ENCODE data around the gene ACBD4. TPM values are rescaled to one million over a fixed set of nuclear protein-coding genes. Genes with fewer than 3 reads are reported as not detected.

ACBD4 gene
- total RNA-seq, 4 donors from 2014 or later, result 8.2 to 14.9 (median 10.1) TPM

DNA sequence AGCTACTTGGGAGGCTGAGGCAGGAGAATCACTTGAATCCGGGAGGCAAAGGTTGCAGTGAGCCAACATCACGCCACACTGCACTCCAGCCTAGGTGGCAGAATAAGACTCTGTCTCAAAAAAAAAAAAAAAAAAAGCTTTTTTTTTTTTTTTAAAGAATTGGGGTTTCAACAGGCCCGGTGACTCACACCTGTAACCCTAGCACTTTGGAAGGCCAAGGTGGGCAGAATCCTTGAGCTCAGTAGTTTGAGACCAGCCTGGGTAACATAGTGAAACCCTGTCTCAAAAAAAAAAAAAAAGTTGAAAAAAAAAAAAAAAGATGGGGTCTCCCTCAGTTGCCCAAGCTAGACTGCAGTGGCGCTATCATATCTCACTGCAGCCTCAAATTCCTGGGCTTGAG lies 19.5 kb downstream of the ACBD4 start:
- TF ChIP-seq, protein P1, sequence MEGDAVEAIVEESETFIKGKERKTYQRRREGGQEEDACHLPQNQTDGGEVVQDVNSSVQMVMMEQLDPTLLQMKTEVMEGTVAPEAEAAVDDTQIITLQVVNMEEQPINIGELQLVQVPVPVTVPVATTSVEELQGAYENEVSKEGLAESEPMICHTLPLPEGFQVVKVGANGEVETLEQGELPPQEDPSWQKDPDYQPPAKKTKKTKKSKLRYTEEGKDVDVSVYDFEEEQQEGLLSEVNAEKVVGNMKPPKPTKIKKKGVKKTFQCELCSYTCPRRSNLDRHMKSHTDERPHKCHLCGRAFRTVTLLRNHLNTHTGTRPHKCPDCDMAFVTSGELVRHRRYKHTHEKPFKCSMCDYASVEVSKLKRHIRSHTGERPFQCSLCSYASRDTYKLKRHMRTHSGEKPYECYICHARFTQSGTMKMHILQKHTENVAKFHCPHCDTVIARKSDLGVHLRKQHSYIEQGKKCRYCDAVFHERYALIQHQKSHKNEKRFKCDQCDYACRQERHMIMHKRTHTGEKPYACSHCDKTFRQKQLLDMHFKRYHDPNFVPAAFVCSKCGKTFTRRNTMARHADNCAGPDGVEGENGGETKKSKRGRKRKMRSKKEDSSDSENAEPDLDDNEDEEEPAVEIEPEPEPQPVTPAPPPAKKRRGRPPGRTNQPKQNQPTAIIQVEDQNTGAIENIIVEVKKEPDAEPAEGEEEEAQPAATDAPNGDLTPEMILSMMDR (IDR thresholded peaks at IDR 0.05), result no peak
- no peak for TF ChIP-seq POLR2A (IDR thresholded peaks at IDR 0.05)
- no peak overlapping the region for H3K4me3 ChIP-seq (ENCODE audit: low read depth, poor library complexity, severe bottlenecking)
- intact Hi-C loops (cut with DNase I; ENCODE audit: low total_unique reads), result no loop called here
- no peak for DNase-seq (ENCODE audit: low spot score in 2 of 2)
- WGBS, 2 donors, result 68 to 84% methylated on average over 4 of the region's 4 CpGs

DNA sequence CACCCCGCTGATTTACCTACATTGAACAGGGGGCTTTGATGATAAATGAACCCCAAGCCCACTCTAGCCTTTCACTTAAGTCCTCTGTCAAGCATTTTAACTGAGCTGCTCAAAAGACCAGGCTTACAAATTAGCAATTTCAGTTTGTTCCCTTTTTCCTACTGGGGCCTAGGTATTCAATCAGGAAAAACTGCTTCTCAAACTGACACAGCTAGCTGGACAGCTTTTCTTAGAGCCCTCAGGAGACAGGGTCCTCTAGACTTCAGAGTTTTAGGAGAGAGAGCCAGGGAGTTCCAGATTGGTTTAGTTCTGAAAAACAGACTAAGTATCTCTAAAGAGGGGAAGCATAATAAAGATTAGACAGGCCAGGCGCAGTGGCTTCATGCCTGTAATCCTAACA lies 20.0 kb downstream of the ACBD4 start:
- DNase-seq (ENCODE audit: low spot score in 2 of 2), result no peak
- WGBS, 2 donors, result 93 to 98% methylated on average over 2 of the region's 2 CpGs
- TF ChIP-seq POLR2A (IDR thresholded peaks at IDR 0.05), result no peak
- TF ChIP-seq, protein P1 (IDR thresholded peaks at IDR 0.05), result no peak
- intact Hi-C loops (cut with DNase I; ENCODE audit: low total_unique reads), result no loop called here
- H3K4me3 ChIP-seq (ENCODE audit: low read depth, poor library complexity, severe bottlenecking), result no peak overlapping the region

DNA sequence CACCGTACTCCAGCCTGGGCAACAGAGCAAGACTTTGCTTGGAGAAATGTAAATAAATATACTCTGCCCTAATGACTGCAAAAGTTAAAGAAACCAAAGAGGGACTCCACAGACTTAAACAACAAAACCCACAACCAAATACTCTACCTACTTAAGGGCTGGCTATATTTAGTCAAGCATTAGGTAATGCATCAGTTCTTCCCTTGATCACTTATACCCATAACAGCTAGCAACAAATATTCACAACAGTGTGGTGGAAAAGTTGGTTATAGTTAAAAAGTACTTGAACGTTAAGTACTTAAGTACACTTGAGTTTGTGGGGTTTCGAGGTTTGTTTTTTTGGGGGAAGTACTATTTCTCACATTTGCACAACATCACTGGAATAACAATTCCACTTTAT lies 20.8 kb downstream of the ACBD4 start:
- no peak overlapping the region for H3K4me3 ChIP-seq (ENCODE audit: low read depth, poor library complexity, severe bottlenecking)
- TF ChIP-seq POLR2A (IDR thresholded peaks at IDR 0.05), result no peak
- TF ChIP-seq, protein P1 (IDR thresholded peaks at IDR 0.05), result no peak
- WGBS, 2 donors, result 92 to 93% methylated on average over 3 of the region's 3 CpGs
- intact Hi-C loops (cut with DNase I; ENCODE audit: low total_unique reads), result no loop called here
- no peak for DNase-seq (ENCODE audit: low spot score in 2 of 2)

DNA sequence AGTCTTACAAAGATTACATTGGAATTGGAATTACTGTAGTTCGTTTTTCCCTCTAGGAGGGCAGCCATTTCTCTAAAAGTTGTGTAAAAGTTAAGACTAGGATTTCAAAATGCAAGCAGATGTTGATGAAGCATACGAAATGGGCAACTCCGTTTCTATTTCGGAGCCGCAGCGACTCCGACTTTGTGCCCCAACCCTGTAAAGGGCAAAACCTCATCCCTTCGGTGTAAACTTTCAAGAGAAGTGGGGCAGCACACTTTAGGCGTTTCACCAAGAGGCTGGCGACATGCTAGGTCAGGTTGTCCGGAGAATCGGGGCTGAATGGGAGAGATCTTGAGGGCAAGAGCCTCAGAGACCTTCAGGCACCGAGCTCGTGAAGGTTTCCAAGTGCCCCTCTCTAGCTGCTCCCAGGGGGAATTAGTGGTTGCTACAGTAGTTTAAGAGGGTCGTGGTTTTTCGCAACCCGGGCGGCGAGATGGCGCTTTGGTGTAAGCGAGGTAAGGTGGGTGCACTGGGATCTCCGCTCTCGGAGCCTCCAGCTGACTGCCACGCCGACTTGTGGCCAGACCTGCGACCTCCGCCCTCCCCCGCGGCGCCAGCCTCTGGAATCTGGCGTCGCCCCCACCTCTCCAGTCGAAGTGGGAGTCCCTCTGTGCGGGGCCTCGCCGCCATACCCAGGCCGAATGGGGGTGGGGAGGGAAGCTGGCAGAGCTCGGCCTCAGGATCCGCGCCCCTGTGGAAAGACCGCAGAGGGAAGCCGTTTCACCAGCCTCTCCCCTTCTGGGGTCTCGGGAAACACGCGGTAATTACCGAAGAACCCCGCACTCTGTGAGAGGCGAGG lies 25.2 kb downstream of the ACBD4 start:
- peak; percentile 56 to 94 for DNase-seq (ENCODE audit: low spot score in 2 of 2)
- WGBS, 2 donors, result 0% methylated on average over 43 of the region's 48 CpGs
- no peak for TF ChIP-seq POLR2A (IDR thresholded peaks at IDR 0.05)
- TF ChIP-seq, protein P1 (IDR thresholded peaks at IDR 0.05), result no peak
- peak overlapping the region; percentile 77 for H3K4me3 ChIP-seq (ENCODE audit: low read depth, poor library complexity, severe bottlenecking)
- intact Hi-C loops (cut with DNase I; ENCODE audit: low total_unique reads), result no loop called here

DNA sequence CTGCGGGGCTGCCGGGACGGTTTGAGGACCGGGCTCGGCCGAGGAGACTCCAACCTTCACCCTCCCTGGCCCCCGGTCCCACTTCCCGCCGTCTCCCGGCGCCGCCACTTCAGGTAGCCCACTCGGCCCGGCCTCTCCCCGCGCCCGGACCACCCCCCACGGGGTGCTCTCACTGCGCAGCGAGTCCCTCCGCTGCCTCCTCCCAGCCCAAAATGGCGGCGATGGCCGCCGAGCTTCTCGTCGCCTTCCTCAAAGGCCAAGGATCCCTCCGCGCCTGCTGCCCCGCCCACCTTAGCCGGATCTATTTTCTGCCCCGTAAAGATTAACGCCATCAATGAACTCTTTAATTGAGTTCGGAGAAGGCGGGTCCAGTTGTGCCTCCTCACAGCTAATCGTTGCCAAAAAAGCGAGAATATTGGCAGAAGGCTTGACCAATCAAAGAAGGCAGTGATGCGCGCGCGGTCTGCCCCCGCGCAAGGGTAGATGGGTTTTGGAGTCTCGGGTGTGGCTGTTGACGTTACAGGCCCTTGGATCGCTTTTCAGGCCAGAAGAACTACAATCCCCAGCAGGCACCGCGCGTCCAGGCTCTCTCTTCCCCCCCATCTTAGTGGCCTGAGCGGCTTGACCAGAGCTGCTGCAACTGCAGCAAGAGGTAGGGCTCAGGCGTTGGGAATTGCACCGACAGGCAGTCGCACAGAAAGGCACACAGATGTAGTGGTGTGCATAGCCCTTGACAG lies 26.0 kb downstream of the ACBD4 start, which contains the start of gene HEXIM2:
Gene HEXIM2 (plus strand): TSS at position 588 of the 737 bp plus-strand sequence. CDS start 919 bp downstream, outside the sequence.
- 0 to 1% methylated on average over 45 to 53 of the region's 53 CpGs for WGBS, 2 donors
- DNase-seq (ENCODE audit: low spot score in 2 of 2), result peak; percentile 100
- TF ChIP-seq POLR2A (IDR thresholded peaks at IDR 0.05), result peak in 1 of 2 donors; percentile 96
- TF ChIP-seq, protein P1 (IDR thresholded peaks at IDR 0.05), result no peak
- intact Hi-C loops (cut with DNase I; ENCODE audit: low total_unique reads), result no loop called here
- peak within 1 kb of the TSS; percentile 77 for H3K4me3 ChIP-seq (ENCODE audit: low read depth, poor library complexity, severe bottlenecking)
